HG02571 (cell line): ENCODE results near the gene SETMAR.

ENCODE experiments used
- ATAC-seq: cut with Tn5 transposase; IDR thresholded peaks from one replicate; pipeline ENCODE4 v1.9.1; 2021; ENCODE audit warnings: mild to moderate bottlenecking, moderate library complexity; ENCODE audit not compliant: unreplicated experiment

The SETMAR gene

GRCh38 chr3:4351164-4351855, 48.1 kb downstream of the SETMAR start:
- peak; percentile 31 for ATAC-seq

DNA sequence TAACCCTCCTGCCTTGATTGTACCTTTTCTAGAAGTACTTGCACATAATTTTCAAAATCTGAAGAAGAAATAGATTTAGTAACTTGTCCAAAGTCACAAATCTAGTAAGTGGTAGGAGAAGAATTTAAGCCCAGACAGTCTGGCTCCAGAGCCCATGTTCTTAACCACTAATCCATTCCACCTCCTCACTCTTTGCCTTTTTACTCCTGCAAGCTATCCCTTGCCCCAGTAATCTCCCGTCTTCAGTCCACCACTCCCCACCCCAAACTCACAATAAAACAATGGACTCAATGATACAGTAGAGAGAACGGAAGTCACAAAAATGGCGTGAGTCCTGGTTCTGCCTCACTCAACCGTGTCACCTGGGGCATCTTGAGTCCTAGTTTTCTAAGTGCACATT, 48.7 kb downstream of the SETMAR start:
- ATAC-seq, result no peak

GRCh38 chr3:4355401-4356219, 52.4 kb downstream of the SETMAR start:
- ATAC-seq, result no peak

DNA sequence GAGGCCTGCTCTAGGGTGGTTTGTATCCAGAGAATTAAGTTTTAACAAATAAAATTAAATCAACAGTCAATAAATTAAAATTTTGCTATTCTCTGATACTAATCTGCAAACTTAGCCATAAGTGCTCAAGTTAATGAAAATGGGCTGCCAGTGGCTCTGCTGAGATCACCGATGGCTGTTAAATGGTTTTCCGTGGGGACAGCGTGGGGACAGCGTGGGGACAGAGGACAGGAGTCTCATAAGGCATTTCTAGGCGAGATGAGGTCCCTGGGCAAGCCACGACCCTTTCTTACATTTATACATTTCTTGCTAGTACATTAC, 53.0 kb downstream of the SETMAR start:
- no peak for ATAC-seq

DNA sequence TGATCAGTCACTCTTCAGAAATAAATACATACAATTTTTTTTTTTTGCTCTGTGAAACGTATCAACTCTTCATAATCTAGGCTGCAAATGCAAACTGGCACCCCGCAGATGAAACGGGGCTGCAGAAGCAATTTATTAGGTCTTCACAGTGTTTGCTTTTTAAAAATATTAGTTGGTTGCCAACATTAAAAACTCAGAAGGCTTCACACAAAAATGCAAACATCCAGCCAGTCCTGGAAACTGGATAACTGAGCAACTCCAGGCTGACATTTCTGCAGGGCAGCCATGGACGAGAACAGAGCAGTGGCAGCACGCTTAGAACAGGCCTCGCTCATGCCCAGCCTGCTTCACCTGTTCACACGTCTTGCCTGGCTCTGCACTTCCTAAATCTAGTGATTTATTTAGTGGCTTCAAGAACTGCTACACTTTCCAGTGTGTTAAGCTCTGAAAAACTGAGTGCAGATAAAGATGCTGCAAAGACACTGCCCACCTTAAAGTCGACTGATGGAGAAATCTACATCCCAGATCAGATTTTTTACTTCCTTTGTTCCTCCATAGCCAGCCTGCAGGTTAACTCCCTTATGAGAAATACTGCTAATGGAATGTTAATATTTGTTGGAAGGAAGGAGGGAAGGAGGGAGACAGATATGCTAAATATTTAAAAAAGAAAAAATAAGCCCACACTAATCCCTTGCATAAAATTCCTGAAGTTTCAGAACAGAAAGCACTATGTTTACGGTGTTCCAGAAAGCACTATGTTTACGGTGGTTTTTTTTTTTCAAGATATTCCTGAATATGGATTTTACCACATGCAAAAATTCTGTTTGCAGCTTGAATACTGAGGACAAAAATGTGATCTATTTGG, 53.6 kb downstream of the SETMAR start:
- no peak for ATAC-seq

DNA sequence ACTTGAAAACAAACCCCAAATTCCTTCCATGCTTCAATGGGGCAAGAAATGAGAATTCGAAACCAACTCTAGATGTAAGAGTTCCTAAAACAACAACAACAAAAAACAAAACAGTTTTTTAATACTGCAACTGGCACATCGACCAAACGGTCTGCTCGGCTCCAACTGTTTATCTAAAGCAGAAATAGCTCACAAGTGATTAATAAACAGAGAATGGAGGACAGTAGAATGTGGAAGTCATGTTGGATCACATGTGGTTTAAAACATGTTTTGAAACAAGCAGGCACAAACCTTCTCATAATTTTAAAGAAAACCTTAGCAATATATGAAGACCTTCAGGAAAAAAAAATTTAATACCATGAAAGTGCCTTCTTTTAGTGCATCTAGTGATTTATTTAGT, 55.1 kb downstream of the SETMAR start:
- ATAC-seq, result no peak

- ATAC-seq, result no peak
Measured at GRCh38 chr3:4359805-4360502, 56.8 kb downstream of the SETMAR start.

DNA sequence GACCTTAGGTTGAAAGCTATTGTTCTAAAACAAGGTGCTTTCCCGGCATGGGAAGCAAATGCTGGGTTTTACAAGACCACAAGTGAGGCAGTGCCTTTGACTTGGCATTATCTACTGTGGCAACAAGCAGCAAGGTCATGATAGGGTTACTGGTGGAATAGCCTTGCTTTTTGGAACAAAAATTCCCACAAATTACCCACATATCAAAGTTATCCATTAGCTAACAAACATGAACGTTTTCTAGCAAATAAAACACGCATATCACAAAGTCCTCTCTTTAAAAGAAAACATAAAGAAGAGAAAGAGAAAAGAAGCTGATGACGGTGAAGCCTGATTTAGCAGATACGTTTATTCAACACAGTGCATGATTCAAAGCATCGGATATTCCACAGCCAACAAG, 57.6 kb downstream of the SETMAR start:
- ATAC-seq, result no peak

- ATAC-seq, result no peak
Measured at GRCh38 chr3:4362523-4362922, 59.4 kb downstream of the SETMAR start.
